DMS 273 treated with DMSO at 0.1 percent for 48 hours (cell line): Measurements from ENCODE around the gene CHMP6.

Source experiments
- DNase-seq: peaks from one replicate; lab custom pipeline; 2025; lab: John Stamatoyannopoulos, UW

Gene CHMP6

GRCh38 chr17:81043725-81044427 is 52.2 kb downstream of the CHMP6 start:
- DNase-seq = no peak

- DNase-seq = no peak
These were observed 52.8 kb downstream of the CHMP6 start for GRCh38 chr17:81044428-81044763.

- no peak for DNase-seq
These were observed 53.3 kb downstream of the CHMP6 start for GRCh38 chr17:81044764-81045589.

DNA sequence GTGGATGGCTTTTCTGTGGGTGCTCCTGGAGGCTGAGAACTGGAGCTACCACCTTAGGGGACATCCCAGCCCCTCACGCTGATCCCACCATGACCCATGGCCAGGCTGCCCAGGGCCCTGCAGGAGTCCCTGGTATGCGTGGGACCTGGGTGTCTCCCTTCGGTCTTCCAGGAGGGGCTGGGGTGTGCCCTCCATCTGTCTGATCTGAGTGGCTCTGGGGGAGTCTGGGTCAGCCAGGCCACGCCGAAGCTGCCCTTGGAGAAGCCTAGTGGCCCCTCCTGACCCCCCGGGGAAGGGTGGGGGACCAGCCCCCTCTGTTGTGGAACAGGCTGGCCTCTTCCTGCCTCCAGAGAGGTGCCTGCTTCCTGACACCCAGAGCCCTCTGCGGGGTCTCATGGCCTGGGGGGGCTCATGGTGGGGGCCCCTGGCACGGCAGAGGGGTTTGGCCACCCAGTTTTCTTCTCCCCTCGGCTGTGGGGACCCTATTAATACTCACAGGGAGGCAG is 54.0 kb downstream of the CHMP6 start:
- DNase-seq = no peak

DNA sequence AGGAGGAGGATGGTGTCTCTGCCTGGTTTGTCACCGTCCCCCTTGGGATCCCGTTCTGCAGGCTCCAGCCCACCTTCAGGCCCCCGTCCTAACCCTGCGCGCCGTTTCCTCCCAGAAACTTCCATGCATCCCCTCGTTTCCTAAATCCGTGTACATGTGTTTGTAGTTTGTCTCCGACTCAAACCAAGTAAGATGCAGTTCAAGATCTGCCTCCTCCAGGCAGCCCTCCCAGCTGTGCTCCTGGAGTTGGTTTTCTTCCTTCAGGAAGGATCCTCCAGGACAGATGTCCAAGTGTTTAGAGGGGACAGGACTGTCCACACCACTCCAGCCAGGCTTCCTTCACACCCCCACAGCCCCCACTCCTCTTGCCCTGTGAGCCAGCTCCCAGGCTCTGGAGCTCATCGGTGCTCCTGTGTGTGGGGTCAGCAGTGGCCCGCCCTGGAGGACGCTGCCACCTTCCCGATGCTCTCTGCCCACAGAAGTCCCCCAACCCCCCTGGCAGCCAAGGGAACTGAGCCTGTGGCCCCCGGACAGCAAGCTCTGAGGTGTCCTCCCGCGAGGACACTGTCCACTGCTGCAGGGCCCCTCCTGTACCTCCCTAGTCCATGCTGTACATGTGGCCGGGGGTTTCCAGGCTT is 54.6 kb downstream of the CHMP6 start:
- DNase-seq = no peak

DNA sequence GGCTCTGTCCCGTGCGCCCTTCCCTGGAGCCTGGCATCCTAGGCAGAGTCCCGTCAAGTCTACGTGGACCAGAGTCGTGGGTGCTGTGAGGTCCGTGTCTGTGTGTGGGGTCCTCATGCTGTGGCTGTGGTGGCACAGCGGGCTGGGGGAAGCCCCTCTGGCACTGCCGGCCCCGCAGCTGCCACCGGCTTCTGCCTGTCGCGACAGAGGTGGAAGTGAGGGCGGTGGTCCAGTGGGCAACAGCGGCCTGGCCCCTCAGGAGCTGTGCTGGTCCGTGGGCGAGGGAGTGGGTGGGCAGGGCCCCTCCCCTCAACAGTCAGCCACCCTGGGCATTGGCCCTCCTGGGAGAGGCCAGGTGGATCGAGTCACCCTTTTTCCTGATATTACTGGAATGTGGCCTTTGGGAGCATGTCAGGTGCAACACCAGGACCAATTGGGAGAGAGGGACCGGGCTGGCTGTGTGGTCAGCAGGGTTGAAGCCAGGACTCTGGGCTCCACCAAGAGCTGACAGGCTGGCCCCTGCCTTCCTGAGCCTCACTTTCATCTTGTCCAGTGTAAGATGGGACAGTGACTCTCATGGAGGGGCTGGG is 55.2 kb downstream of the CHMP6 start:
- DNase-seq = no peak

DNA sequence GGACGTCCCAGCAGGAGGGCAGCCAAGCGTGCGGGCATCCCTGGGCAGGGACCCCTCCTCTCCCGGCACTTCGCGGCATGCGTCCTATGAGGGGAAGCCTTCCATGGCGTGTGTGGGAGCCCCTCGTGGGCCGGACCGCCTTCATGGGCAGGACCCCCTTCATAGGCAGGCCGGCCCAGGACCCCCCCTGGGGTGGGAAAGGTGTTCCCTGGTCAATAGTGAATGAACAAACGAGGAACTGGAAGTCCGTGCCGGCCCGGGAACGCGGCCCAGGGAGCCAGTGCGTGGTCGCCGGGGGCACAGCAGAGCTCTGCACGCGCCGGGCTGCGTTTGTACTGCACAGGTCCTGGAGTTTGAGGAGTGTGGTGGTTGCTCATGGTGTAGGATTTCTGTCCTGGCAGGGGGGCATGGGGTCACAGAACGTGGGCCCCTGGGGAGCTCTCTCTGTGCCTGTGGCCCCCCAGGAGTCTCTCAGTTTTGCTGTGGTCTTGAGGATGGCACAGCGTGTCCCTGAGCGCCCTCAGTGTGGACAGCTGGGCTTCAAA is 57.3 kb downstream of the CHMP6 start:
- DNase-seq = no peak

DNA sequence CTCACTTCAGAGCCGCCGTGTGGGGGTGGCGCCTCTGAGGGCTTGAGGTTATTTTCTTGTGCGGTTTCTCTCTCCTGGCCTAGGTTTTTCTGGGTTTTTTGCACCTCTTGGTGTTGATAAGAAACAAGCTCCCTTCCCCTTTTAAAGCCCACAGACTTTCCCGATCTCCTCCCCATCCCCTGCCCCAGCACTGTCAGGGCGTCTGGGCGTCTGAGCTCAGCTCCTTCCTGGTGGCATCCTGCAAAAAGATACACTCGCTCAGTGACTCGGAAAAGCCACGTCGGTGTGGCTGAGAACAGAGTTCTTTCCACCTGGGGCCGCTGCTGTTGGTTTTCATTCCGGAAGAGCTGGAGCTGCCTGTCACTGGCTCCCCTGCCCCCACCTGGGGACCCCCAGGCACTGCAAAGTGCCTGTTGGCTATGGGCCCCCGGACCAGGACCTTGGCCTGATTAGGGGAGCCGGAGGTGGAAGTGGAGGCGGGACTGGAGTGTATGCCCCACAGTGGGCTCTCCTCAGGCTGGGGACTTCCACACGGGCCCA is 57.8 kb downstream of the CHMP6 start:
- no peak for DNase-seq
